A549 (cell line): Measurements from ENCODE around the gene MKNK1. TPM values are rescaled to one million over a fixed set of nuclear protein-coding genes. Genes with fewer than 3 reads are reported as not detected.

ENCODE experiments used
- ATAC-seq, 2 experiments: fragments of 200-7000 bp in 1 of 2; fragments of >200 bp in 1 of 2; cut with Nextera tagmentation in 1 of 2; cut with Tn5 transposase in 1 of 2; 3 replicates each; pipeline versions ENCODE4 v1.8.0 to v1.9.1; 2018 to 2020; ENCODE audit warnings: mild to moderate bottlenecking in 1 of 2, moderate library complexity in 1 of 2
- CTCF ChIA-PET: fragments of 300-600 bp; sonication (Branson Sonifier 250); formaldehyde crosslinking; extraction: SDS; loops from one replicate; lab custom pipeline; 2021; ENCODE audit warnings: antibody characterized with exemption, inconsistent platforms; lab: Yijun Ruan, JAX
- POLR2A ChIA-PET: fragments of 350-600 bp; formaldehyde crosslinking; extraction: SDS; loops from one replicate; lab custom pipeline; 2021; ENCODE audit warnings: antibody characterized with exemption, inconsistent platforms; lab: Yijun Ruan, JAX
- DNase-seq, 2 experiments: peaks; one replicate each; pipeline versions ENCODE4 v3.0.0 to v3.0.0-alpha.2; 2011 to 2016; ENCODE audit warnings: low read depth in 1 of 2, low spot score in 1 of 2
- FAIRE-seq: peaks from 2 replicates; lab custom pipeline; 2011; peaks lifted over from hg19 to GRCh38; lab: Jason Lieb, UNC
- H3K27ac ChIP-seq, 2 experiments: fragments of >200 bp; sonication (Bioruptor Twin); formaldehyde crosslinking; 3 replicates each; pipeline ENCODE4 v1.5.1; 2016 to 2017
- H3K4me1 ChIP-seq: fragments of >200 bp; sonication (Bioruptor Twin); formaldehyde crosslinking; 3 replicates; pipeline ENCODE4 v1.6.1; 2016
- H3K4me2 ChIP-seq: fragments of >200 bp; sonication (Bioruptor Twin); formaldehyde crosslinking; 3 replicates; pipeline ENCODE4 v1.6.1; 2016
- H3K4me3 ChIP-seq: fragments of >200 bp; sonication (Bioruptor Twin); formaldehyde crosslinking; 3 replicates; pipeline ENCODE4 v1.5.1; 2016
- H3K9me3 ChIP-seq: fragments of >200 bp; sonication (Bioruptor Twin); formaldehyde crosslinking; 3 replicates; pipeline ENCODE4 v1.6.1; 2016
- BCL3 ChIP-seq: fragments of >200 bp; sonication (Bioruptor Twin); formaldehyde crosslinking; IDR thresholded peaks from 3 replicates; pipeline ENCODE4 v1.6.1; 2016
- BHLHE40 ChIP-seq: IDR thresholded peaks from 2 replicates; pipeline ENCODE4 v1.6.1; 2012; ENCODE audit warnings: low read depth, low read length, inconsistent platforms
- CBX2 ChIP-seq: fragments of 200-600 bp; sonication (generic); IDR thresholded peaks from 2 replicates; pipeline ENCODE4 v1.6.1; 2016; ENCODE audit warnings: low read depth, mild to moderate bottlenecking, borderline replicate concordance
- CHD2 ChIP-seq: fragments of 150-350 bp; IDR thresholded peaks from 2 replicates; pipeline ENCODE4 v1.6.1; 2014; ENCODE audit warnings: low read length; ENCODE audit not compliant: partially characterized antibody
- E2F6 ChIP-seq: IDR thresholded peaks from 2 replicates; pipeline ENCODE4 v1.6.1; 2012; ENCODE audit warnings: low read depth, borderline replicate concordance
- EHMT2 ChIP-seq: fragments of 200-600 bp; sonication (generic); IDR thresholded peaks from 2 replicates; pipeline ENCODE4 v1.6.1; 2016; ENCODE audit warnings: antibody characterized with exemption, low read depth, mild to moderate bottlenecking, moderate library complexity
- ESRRA ChIP-seq: fragments of 150-350 bp; IDR thresholded peaks from 2 replicates; pipeline ENCODE4 v1.6.1; 2014; ENCODE audit warnings: mild to moderate bottlenecking, low read length, borderline replicate concordance
- GATA3 ChIP-seq: IDR thresholded peaks from 2 replicates; pipeline ENCODE4 v1.6.1; 2012; ENCODE audit warnings: borderline replicate concordance
- HES2 ChIP-seq: fragments of >200 bp; sonication (Bioruptor Twin); formaldehyde crosslinking; IDR thresholded peaks from 2 replicates; pipeline ENCODE4 v1.6.1; 2016
- HOXA7 ChIP-seq: fragments of 250-450 bp; sonication (Bioruptor Pico); IDR thresholded peaks from 2 replicates; pipeline ENCODE4 v1.5.0; 2020; ENCODE audit warnings: mild to moderate bottlenecking, moderate library complexity
- JUN ChIP-seq, 2 experiments: fragments of >200 bp; sonication (Bioruptor Twin); formaldehyde crosslinking; IDR thresholded peaks; 2 replicates in 1 of 2; 3 replicates in 1 of 2; pipeline ENCODE4 v1.6.1; 2016 to 2017
- KDM1A ChIP-seq: fragments of 200-600 bp; sonication (generic); IDR thresholded peaks from 2 replicates; pipeline ENCODE4 v1.6.1; 2016; ENCODE audit warnings: low read depth, mild to moderate bottlenecking
- MAFK ChIP-seq: fragments of 450-650 bp; IDR thresholded peaks from 2 replicates; pipeline ENCODE4 v1.6.1; 2014; ENCODE audit not compliant: partially characterized antibody
- MAX ChIP-seq: IDR thresholded peaks from 2 replicates; pipeline ENCODE4 v1.6.1; 2012
- NPAS2 ChIP-seq: fragments of 250-450 bp; sonication (Bioruptor Pico); IDR thresholded peaks from 2 replicates; pipeline ENCODE4 v1.8.0; 2022; ENCODE audit warnings: mild to moderate bottlenecking, moderate library complexity, borderline replicate concordance
- PHF8 ChIP-seq: fragments of 200-600 bp; sonication (generic); IDR thresholded peaks from 2 replicates; pipeline ENCODE4 v1.6.1; 2016; ENCODE audit warnings: low read depth, mild to moderate bottlenecking, antibody characterized with exemption, moderate library complexity, borderline replicate concordance
- POLR2AphosphoS2 ChIP-seq: conservative IDR thresholded peaks from 2 replicates; pipeline ENCODE4 v1.6.1; 2012; ENCODE audit warnings: low read length, improper control_type of control experiment, inconsistent platforms
- RAD21 ChIP-seq, 2 experiments: fragments of >200 bp in 1 of 2; sonication (Bioruptor Twin) in 1 of 2; formaldehyde crosslinking in 1 of 2; IDR thresholded peaks in 1 of 2; conservative IDR thresholded peaks in 1 of 2; 2 replicates in 1 of 2; 3 replicates in 1 of 2; pipeline ENCODE4 v1.6.1; 2012 to 2018; ENCODE audit warnings: inconsistent platforms in 1 of 2
- RARB ChIP-seq: fragments of 250-450 bp; sonication (Bioruptor Pico); IDR thresholded peaks from 2 replicates; pipeline ENCODE4 v1.8.0; 2021; ENCODE audit warnings: mild to moderate bottlenecking, moderate library complexity
- RCOR1 ChIP-seq: fragments of 150-350 bp; IDR thresholded peaks from 2 replicates; pipeline ENCODE4 v1.6.1; 2014; ENCODE audit warnings: antibody characterized with exemption, low read length, low read depth
- RFX5 ChIP-seq: fragments of 450-650 bp; IDR thresholded peaks from 2 replicates; pipeline ENCODE4 v1.7.1; 2014; ENCODE audit warnings: antibody characterized with exemption, mild to moderate bottlenecking, moderate library complexity
- RNF2 ChIP-seq: fragments of 200-600 bp; sonication (generic); IDR thresholded peaks from 2 replicates; pipeline ENCODE4 v1.6.1; 2016; ENCODE audit warnings: low read depth, mild to moderate bottlenecking, antibody characterized with exemption, moderate library complexity, borderline replicate concordance
- SREBF2 ChIP-seq: fragments of 450-650 bp; IDR thresholded peaks from 2 replicates; pipeline ENCODE4 v1.6.1; 2014; ENCODE audit warnings: mild to moderate bottlenecking, moderate library complexity
- ZFP36 ChIP-seq: fragments of 450-650 bp; IDR thresholded peaks from 2 replicates; pipeline ENCODE4 v1.6.1; 2014; ENCODE audit warnings: borderline replicate concordance; ENCODE audit not compliant: partially characterized antibody
- ZSCAN20 ChIP-seq: fragments of 250-450 bp; sonication (Bioruptor Pico); IDR thresholded peaks from 2 replicates; pipeline ENCODE4 v1.8.0; 2022; ENCODE audit warnings: mild to moderate bottlenecking, moderate library complexity
- WGBS: methylation state at CpG from one replicate; pipeline ENCODE4 v1.1.6; 2017; ENCODE audit errors: missing lambda C conversion rate; 5-methylcytosine and 5-hydroxymethylcytosine counted together
- polyA plus RNA-seq, 4 experiments: library from polyadenylated mRNA; depleted of rRNA in 3 of 4; stranded (reverse); fragments of >200 nt; fragmentation: RNase III in 1 of 4; extraction: RNeasy Plus Mini Kit Qiagen cat#74134 plus additional on column Dnase treatment in 1 of 4; gene quantifications; 2 replicates in 3 of 4; 3 replicates in 1 of 4; pipeline ENCODE4 v1.2.3, GENCODE V29; 2011 to 2017

Gene MKNK1
- polyA plus RNA-seq, 2 of the 4 experiments (the other 2 are of a cell fraction) = 20.8 to 28.4 TPM

- no peak for TF ChIP-seq EHMT2
- TF ChIP-seq RFX5 = no peak
- TF ChIP-seq KDM1A = no peak
- TF ChIP-seq HOXA7 = no peak
- TF ChIP-seq ESRRA = no peak
- H3K4me2 ChIP-seq = no peak overlapping the region
- H3K9me3 ChIP-seq = no peaks in the 10 kb centered on the region
- ChIA-PET CTCF (interaction anchor here (1.1 to 11.5 kb wide), 9 partner anchors 9 to 195 kb away, joined by 3 to 235 read pairs (median 61); partner anchors contain the start of gene DMBX1), POLR2A (no interaction called here)
- H3K4me3 ChIP-seq = no peak overlapping the region
- ATAC-seq = peak in 1 of 2 experiments; percentile 22; a peak in 2 of 6 replicates
- H3K4me1 ChIP-seq = peaks cover 15% of the 10 kb centered on the region
- no peak overlapping the region for H3K27ac ChIP-seq
- WGBS = 50% methylated on average over 6 of the region's 6 CpGs
- peak in 1 of 2 experiments; percentile 26 for DNase-seq
- FAIRE-seq = no peak
Observed at GRCh38 chr1:46530791-46531409, 73.2 kb downstream of the MKNK1 start.

- H3K4me1 ChIP-seq = peaks cover 15% of the 10 kb centered on the region
- no peak for DNase-seq
- ATAC-seq = no peak
- POLR2A ChIA-PET = no interaction called here
- no peak overlapping the region for H3K27ac ChIP-seq
- TF ChIP-seq MAX = no peak
- TF ChIP-seq MAFK = no peak
- TF ChIP-seq RFX5 = no peak
- no peak for TF ChIP-seq SREBF2
- TF ChIP-seq RAD21 (conservative IDR thresholded peaks at IDR 0.05 in 1 of 2, IDR thresholded peaks at IDR 0.05 in 1 of 2) = no peak
- TF ChIP-seq PHF8 = no peak
- no peak for TF ChIP-seq HES2
- TF ChIP-seq NPAS2 (CRISPR knock-in tag) = no peak
- TF ChIP-seq BHLHE40 = no peak
- TF ChIP-seq BCL3 = no peak
- H3K4me3 ChIP-seq = no peak overlapping the region
- CTCF ChIA-PET = interaction anchor here (1.1 to 11.5 kb wide), 10 partner anchors 10 to 195 kb away, joined by 3 to 235 read pairs (median 55); partner anchors contain the start of genes DMBX1 and KNCN
- no CpG with 5 or more reads among the region's 3 CpGs for WGBS
- no peaks in the 10 kb centered on the region for H3K9me3 ChIP-seq
- no peak overlapping the region for H3K4me2 ChIP-seq
- FAIRE-seq = no peak
Observed at GRCh38 chr1:46530311-46530710, 73.8 kb downstream of the MKNK1 start.

GRCh38 chr1:46529031-46529630 is 74.9 kb downstream of the MKNK1 start:
- Histone ChIP-seq H3K4me1 (peaks cover 17% of the 10 kb centered on the region), H3K4me3 (no peak overlapping the region), H3K9me3 (no peaks in the 10 kb centered on the region), H3K4me2 (no peak overlapping the region), H3K27ac (no peak overlapping the region)
- CTCF ChIA-PET = interaction anchor here (0.6 to 11.5 kb wide), 18 partner anchors 10 to 122 kb away, joined by 3 to 235 read pairs (median 10); partner anchors contain the start of genes DMBX1 and KNCN
- FAIRE-seq (no peak), ATAC-seq (no peak), DNase-seq (no peak)
- TF ChIP-seq RCOR1 (no peak), CHD2 (no peak), JUN (IDR thresholded peaks at IDR 0.05) (no peak), RARB (no peak), ZSCAN20 (CRISPR knock-in tag) (no peak), POLR2AphosphoS2 (no peak), HOXA7 (no peak), CBX2 (no peak), NPAS2 (CRISPR knock-in tag) (no peak), E2F6 (no peak), GATA3 (no peak), HES2 (no peak), RNF2 (no peak), ZFP36 (no peak), BHLHE40 (no peak)
- 33% methylated on average over 4 of the region's 4 CpGs for WGBS
- POLR2A ChIA-PET = no interaction called here
